GM23338 (cell line): ENCODE results near the gene EYS. TPM values are rescaled to one million over a fixed set of nuclear protein-coding genes. Genes with fewer than 3 reads are reported as not detected.

ENCODE experiments used
- ATAC-seq: fragments of 200-7000 bp; cut with Tn5 transposase; 3 replicates; pipeline ENCODE4 v1.9.1; 2020
- DNase-seq: peaks from one replicate; pipeline ENCODE4 v3.0.0-alpha.2; 2015; ENCODE audit warnings: low spot score
- H2AFZ ChIP-seq: fragments of 200-600 bp; sonication (generic); 2 replicates; pipeline ENCODE4 v1.8.0; 2016; ENCODE audit warnings: antibody characterized with exemption, mild to moderate bottlenecking, moderate library complexity
- H3F3A ChIP-seq: fragments of 200-600 bp; sonication (generic); replicated peaks from 2 replicates; pipeline ENCODE4 v1.8.0; 2017; ENCODE audit warnings: antibody characterized with exemption, mixed run types, low read depth
- H3K27ac ChIP-seq: fragments of 200-600 bp; sonication (generic); 2 replicates; pipeline ENCODE4 v1.6.1; 2016; ENCODE audit warnings: low read depth
- H3K27me3 ChIP-seq: fragments of 200-600 bp; sonication (generic); 2 replicates; pipeline ENCODE4 v1.8.0; 2016; ENCODE audit warnings: mild to moderate bottlenecking, mixed run types, moderate library complexity; ENCODE audit not compliant: insufficient read depth
- H3K36me3 ChIP-seq: fragments of 200-600 bp; sonication (generic); 2 replicates; pipeline ENCODE4 v1.8.0; 2016; ENCODE audit warnings: mild to moderate bottlenecking; ENCODE audit not compliant: insufficient read depth
- H3K4me1 ChIP-seq: fragments of 200-600 bp; sonication (generic); 2 replicates; pipeline ENCODE4 v1.8.0; 2016; ENCODE audit warnings: mild to moderate bottlenecking, moderate library complexity; ENCODE audit not compliant: insufficient read depth
- H3K4me2 ChIP-seq: fragments of 200-600 bp; sonication (generic); 2 replicates; pipeline ENCODE4 v1.7.1; 2017; ENCODE audit warnings: mixed run types
- H3K4me3 ChIP-seq: fragments of 200-600 bp; sonication (generic); 2 replicates; pipeline ENCODE4 v1.6.1; 2016; ENCODE audit warnings: mixed run types
- H3K79me2 ChIP-seq: fragments of 200-600 bp; sonication (generic); replicated peaks from 2 replicates; pipeline ENCODE4 v1.8.0; 2017; ENCODE audit warnings: mild to moderate bottlenecking; ENCODE audit not compliant: insufficient read depth
- H3K9me2 ChIP-seq: fragments of 200-600 bp; sonication (generic); 2 replicates; pipeline ENCODE4 v1.8.0; 2017; ENCODE audit not compliant: insufficient read depth
- H4K20me1 ChIP-seq: fragments of 200-600 bp; sonication (generic); replicated peaks from 2 replicates; pipeline ENCODE4 v1.8.0; 2017; ENCODE audit warnings: mild to moderate bottlenecking; ENCODE audit not compliant: insufficient read depth
- H3K27ac Mint-ChIP-seq: 2 replicates; pipeline ENCODE4 v1.8.0; 2020; ENCODE audit warnings: inconsistent platforms, mild to moderate bottlenecking, moderate library complexity, mixed read lengths
- H3K27me3 Mint-ChIP-seq: 3 replicates; pipeline ENCODE4 v1.8.0; 2022; ENCODE audit warnings: low read depth, mild to moderate bottlenecking, moderate library complexity, mixed read lengths, inconsistent platforms; ENCODE audit not compliant: insufficient read depth, poor library complexity
- H3K36me3 Mint-ChIP-seq: 3 replicates; pipeline ENCODE4 v1.8.0; 2021; ENCODE audit warnings: low read depth, mild to moderate bottlenecking, inconsistent platforms, moderate library complexity, mixed read lengths
- H3K4me1 Mint-ChIP-seq: 3 replicates; pipeline ENCODE4 v1.8.0; 2020; ENCODE audit warnings: mild to moderate bottlenecking, inconsistent platforms, mixed read lengths
- H3K4me3 Mint-ChIP-seq: 3 replicates; pipeline ENCODE4 v1.8.0; 2021; ENCODE audit warnings: moderate library complexity, mild to moderate bottlenecking, inconsistent platforms, mixed read lengths
- H3K9me3 Mint-ChIP-seq: 3 replicates; pipeline ENCODE4 v1.8.0; 2020; ENCODE audit warnings: moderate library complexity, mild to moderate bottlenecking, inconsistent platforms, mixed read lengths
- JUNB ChIP-seq: IDR thresholded peaks from one replicate; pipeline ENCODE4 v1.6.1; 2016; ENCODE audit warnings: antibody characterized with exemption; ENCODE audit not compliant: unreplicated experiment
- ZNF114 ChIP-seq: fragments of 250-450 bp; sonication (Bioruptor Pico); IDR thresholded peaks from 2 replicates; pipeline ENCODE4 v1.5.0; 2020; ENCODE audit warnings: mild to moderate bottlenecking, moderate library complexity
- ZNF331 ChIP-seq: fragments of 250-450 bp; sonication (Bioruptor Pico); IDR thresholded peaks from 2 replicates; pipeline ENCODE4 v1.5.0; 2020; ENCODE audit warnings: low read depth, mild to moderate bottlenecking, moderate library complexity
- polyA plus RNA-seq: library from polyadenylated mRNA; unstranded; fragments of >200 nt; fragmentation: Nextera tagmentation; extraction: Ambion mirVana; gene quantifications from 2 replicates; pipeline ENCODE4 v1.2.1, GENCODE V29; 2016
- total RNA-seq: library from RNA; depleted of rRNA; stranded (reverse); fragments of >200 nt; shearing (Covaris generic); gene quantifications from 2 replicates; pipeline ENCODE4 v1.2.3, GENCODE V29; 2014
- TF ChIP-seq, protein P1 (sequence below), 2 experiments: fragments of 200-600 bp in 1 of 2; sonication (generic) in 1 of 2; conservative IDR thresholded peaks; 2 replicates each; pipeline versions ENCODE4 v1.5.1 to v1.6.1; 2016 to 2017; ENCODE audit warnings: antibody characterized with exemption in 2 of 2, low read depth in 2 of 2, mild to moderate bottlenecking in 2 of 2, moderate library complexity in 1 of 2
- TF ChIP-seq, protein P2 (sequence below): fragments of 250-450 bp; sonication (Bioruptor Pico); IDR thresholded peaks from 2 replicates; pipeline ENCODE4 v1.5.0; 2020; ENCODE audit warnings: mild to moderate bottlenecking, moderate library complexity
- TF ChIP-seq, protein P3 (sequence below): IDR thresholded peaks from 2 replicates; pipeline ENCODE4 v1.6.1; 2016; ENCODE audit warnings: antibody characterized with exemption

The EYS gene
- total and polyA plus RNA-seq, 2 experiments from 2014 or later: 0.38 to 0.52 TPM

DNA sequence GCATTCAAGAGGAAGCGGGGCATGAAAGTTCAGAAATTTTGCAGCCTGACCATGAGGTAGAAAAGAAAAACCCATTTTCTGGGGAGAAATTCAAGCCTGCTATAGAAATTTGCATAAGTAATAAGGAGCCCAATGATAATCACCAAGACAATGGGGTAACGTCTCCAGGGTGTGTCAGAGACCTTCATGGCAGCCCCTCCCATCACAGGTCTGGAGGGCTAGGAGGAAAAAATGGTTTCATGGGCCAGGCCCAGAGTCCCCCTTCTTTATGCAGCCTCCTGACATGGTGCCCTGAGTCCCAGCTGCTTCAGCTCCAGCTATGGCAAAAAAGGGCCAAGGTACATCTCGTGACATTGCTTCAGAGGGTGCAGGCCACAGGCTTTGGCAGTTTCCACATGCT is 618.5 kb downstream of the EYS start:
- H3K27me3 ChIP-seq: no peaks in the 10 kb centered on the region
- H2AFZ ChIP-seq: no peak overlapping the region
- Mint-ChIP-seq H3K4me3 (no peak overlapping the region), H3K4me1 (no peaks in the 10 kb centered on the region), H3K36me3 (peaks cover 20% of the 10 kb centered on the region), H3K27me3 (peaks cover 2% of the 10 kb centered on the region), H3K27ac (no peak overlapping the region), H3K9me3 (peaks cover 31% of the 10 kb centered on the region)
- DNase-seq: no peak
- H3K4me1 ChIP-seq: no peaks in the 10 kb centered on the region
- no peak overlapping the region for H3K4me2 ChIP-seq
- no peak overlapping the region for H3K27ac ChIP-seq
- no peak overlapping the region for H3K4me3 ChIP-seq
- no peaks in the 10 kb centered on the region for H4K20me1 ChIP-seq
- ATAC-seq: no peak
- TF ChIP-seq, protein P1, sequence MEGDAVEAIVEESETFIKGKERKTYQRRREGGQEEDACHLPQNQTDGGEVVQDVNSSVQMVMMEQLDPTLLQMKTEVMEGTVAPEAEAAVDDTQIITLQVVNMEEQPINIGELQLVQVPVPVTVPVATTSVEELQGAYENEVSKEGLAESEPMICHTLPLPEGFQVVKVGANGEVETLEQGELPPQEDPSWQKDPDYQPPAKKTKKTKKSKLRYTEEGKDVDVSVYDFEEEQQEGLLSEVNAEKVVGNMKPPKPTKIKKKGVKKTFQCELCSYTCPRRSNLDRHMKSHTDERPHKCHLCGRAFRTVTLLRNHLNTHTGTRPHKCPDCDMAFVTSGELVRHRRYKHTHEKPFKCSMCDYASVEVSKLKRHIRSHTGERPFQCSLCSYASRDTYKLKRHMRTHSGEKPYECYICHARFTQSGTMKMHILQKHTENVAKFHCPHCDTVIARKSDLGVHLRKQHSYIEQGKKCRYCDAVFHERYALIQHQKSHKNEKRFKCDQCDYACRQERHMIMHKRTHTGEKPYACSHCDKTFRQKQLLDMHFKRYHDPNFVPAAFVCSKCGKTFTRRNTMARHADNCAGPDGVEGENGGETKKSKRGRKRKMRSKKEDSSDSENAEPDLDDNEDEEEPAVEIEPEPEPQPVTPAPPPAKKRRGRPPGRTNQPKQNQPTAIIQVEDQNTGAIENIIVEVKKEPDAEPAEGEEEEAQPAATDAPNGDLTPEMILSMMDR (conservative IDR thresholded peaks at IDR 0.05; ENCODE audit: low read depth in 2 of 2): no peak
- no peak for TF ChIP-seq ZNF331 (CRISPR knock-in tag)
- no peak for TF ChIP-seq JUNB
- no peak for TF ChIP-seq ZNF114 (CRISPR knock-in tag)
- TF ChIP-seq, protein P2, sequence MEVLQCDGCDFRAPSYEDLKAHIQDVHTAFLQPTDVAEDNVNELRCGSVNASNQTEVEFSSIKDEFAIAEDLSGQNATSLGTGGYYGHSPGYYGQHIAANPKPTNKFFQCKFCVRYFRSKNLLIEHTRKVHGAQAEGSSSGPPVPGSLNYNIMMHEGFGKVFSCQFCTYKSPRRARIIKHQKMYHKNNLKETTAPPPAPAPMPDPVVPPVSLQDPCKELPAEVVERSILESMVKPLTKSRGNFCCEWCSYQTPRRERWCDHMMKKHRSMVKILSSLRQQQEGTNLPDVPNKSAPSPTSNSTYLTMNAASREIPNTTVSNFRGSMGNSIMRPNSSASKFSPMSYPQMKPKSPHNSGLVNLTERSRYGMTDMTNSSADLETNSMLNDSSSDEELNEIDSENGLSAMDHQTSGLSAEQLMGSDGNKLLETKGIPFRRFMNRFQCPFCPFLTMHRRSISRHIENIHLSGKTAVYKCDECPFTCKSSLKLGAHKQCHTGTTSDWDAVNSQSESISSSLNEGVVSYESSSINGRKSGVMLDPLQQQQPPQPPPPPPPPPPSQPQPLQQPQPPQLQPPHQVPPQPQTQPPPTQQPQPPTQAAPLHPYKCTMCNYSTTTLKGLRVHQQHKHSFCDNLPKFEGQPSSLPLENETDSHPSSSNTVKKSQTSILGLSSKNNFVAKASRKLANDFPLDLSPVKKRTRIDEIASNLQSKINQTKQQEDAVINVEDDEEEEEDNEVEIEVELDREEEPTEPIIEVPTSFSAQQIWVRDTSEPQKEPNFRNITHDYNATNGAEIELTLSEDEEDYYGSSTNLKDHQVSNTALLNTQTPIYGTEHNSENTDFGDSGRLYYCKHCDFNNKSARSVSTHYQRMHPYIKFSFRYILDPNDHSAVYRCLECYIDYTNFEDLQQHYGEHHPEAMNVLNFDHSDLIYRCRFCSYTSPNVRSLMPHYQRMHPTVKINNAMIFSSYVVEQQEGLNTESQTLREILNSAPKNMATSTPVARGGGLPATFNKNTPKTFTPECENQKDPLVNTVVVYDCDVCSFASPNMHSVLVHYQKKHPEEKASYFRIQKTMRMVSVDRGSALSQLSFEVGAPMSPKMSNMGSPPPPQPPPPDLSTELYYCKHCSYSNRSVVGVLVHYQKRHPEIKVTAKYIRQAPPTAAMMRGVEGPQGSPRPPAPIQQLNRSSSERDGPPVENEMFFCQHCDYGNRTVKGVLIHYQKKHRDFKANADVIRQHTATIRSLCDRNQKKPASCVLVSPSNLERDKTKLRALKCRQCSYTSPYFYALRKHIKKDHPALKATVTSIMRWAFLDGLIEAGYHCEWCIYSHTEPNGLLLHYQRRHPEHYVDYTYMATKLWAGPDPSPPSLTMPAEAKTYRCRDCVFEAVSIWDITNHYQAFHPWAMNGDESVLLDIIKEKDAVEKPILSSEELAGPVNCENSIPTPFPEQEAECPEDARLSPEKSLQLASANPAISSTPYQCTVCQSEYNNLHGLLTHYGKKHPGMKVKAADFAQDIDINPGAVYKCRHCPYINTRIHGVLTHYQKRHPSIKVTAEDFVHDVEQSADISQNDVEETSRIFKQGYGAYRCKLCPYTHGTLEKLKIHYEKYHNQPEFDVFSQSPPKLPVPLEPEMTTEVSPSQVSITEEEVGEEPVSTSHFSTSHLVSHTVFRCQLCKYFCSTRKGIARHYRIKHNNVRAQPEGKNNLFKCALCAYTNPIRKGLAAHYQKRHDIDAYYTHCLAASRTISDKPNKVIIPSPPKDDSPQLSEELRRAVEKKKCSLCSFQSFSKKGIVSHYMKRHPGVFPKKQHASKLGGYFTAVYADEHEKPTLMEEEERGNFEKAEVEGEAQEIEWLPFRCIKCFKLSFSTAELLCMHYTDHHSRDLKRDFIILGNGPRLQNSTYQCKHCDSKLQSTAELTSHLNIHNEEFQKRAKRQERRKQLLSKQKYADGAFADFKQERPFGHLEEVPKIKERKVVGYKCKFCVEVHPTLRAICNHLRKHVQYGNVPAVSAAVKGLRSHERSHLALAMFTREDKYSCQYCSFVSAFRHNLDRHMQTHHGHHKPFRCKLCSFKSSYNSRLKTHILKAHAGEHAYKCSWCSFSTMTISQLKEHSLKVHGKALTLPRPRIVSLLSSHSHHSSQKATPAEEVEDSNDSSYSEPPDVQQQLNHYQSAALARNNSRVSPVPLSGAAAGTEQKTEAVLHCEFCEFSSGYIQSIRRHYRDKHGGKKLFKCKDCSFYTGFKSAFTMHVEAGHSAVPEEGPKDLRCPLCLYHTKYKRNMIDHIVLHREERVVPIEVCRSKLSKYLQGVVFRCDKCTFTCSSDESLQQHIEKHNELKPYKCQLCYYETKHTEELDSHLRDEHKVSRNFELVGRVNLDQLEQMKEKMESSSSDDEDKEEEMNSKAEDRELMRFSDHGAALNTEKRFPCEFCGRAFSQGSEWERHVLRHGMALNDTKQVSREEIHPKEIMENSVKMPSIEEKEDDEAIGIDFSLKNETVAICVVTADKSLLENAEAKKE (CRISPR knock-in tag): no peak
- TF ChIP-seq, protein P3, sequence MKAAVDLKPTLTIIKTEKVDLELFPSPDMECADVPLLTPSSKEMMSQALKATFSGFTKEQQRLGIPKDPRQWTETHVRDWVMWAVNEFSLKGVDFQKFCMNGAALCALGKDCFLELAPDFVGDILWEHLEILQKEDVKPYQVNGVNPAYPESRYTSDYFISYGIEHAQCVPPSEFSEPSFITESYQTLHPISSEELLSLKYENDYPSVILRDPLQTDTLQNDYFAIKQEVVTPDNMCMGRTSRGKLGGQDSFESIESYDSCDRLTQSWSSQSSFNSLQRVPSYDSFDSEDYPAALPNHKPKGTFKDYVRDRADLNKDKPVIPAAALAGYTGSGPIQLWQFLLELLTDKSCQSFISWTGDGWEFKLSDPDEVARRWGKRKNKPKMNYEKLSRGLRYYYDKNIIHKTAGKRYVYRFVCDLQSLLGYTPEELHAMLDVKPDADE: no peak
- no peaks in the 10 kb centered on the region; the same call in 1 of the 2 replicates for H3K36me3 ChIP-seq
- no peaks in the 10 kb centered on the region for H3F3A ChIP-seq
- no peaks in the 10 kb centered on the region for H3K79me2 ChIP-seq
- H3K9me2 ChIP-seq: no peaks in the 10 kb centered on the region
